NCI-H2107 treated with DMSO at 0.1 percent for 48 hours (cell line): ENCODE data around the gene ZNF181.
"Not testable (repeated sequence)": the region's sequence is repeated elsewhere in the genome, so short reads cannot be mapped to it uniquely, and the experiment has no call there.

Experiments used
- DNase-seq: peaks from one replicate; lab custom pipeline; 2025; ENCODE audit not compliant: unreplicated experiment; lab: John Stamatoyannopoulos, UW

The ZNF181 gene

DNA sequence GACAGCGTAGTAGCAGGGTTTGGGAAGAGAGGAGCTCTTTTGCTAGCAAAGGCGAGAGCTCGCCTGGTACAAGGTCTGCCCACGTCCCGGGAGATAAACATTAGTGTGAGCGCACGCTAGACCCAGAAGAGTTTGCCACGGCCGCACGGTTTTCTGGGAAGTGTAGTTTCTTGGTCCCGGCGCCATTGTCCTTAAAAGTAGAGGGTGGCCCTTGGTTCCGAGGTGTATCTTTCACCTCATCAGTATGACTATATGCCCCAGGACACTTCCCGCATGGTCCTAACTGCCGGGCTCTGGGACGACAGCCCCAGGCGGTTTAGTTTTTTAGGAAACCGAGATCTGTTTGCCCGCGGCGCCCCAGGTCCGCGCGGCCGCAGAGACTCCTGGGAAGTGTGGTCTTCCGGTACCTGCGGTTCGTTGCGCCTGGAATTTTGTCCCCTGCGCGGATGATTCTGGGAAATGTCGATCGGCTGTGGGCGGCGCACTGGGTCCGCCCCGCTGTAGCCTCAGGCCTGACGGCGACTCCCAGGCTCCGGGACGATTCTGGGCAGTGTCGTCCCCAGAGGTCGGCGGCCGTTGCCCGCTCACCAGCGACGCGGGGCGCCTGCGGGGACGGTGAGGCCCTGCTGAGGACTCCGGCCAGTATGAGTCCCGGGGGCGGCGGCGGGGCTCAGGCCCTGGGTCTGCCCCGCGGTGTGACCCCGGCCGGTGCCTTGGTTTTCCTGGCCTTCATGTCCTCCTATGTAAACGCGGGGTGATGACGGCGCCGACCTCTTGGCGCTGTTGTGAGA lies at the start of gene ZNF181:
TSS of gene ZNF181 (plus strand) at position 498 of the 791 bp plus-strand sequence. CDS start 795 bp downstream, outside the sequence.
- DNase-seq = peak; percentile 89

DNA sequence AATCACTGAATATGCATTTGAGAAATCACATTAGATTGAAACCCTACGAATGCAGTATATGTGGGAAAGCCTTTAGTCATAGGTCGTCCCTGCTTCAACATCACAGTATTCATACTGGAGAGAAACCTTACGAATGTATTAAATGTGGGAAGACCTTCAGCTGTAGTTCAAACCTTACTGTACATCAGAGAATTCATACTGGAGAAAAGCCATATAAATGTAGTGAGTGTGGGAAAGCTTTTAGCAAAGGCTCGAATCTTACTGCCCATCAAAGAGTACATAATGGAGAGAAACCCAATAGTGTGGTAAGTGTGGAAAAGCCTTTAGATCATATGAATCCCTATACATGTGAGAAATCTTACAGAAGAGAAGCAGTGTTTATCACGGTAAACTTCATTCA lies 48.8 kb upstream of the ZNF181 start:
- DNase-seq = not testable (repeated sequence)

DNA sequence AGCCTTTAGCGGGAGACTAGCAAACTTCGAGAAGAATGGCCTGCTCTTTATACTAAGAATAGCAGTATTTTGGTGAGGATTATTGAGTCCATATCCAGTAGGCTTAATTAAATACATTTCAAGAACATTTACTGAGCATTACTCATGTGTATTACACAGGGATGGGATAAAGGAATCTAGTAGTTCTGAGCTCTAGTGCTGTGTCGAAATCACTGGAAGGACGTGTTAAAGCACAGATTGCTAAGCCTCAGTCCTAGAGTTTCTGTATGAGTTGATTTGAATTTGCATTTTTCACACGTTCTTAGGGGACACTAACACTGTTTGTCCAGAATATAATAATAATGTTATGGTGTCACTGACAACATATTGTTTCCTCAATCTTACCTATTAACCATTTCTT lies 47.6 kb upstream of the ZNF181 start:
- no peak for DNase-seq

DNA sequence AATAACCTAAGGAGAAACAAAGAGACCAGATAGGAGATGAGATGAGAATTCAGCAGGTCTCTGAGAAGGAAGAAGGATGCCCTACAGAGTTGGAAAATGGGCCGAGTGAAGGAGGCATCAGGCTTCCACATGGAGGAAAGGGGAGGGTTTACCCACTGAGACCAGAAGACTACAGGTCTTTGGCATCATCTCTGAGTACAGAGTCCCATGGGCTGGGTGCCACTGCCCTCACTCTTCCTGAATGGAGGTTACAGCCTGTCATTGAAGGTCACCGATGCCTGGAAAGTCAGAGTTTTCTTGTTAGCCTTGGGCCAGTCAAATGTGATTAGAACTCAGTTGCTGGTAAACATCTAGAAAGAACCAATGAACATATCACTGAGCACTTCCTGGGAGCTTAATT lies 46.7 kb upstream of the ZNF181 start:
- no peak for DNase-seq

DNA sequence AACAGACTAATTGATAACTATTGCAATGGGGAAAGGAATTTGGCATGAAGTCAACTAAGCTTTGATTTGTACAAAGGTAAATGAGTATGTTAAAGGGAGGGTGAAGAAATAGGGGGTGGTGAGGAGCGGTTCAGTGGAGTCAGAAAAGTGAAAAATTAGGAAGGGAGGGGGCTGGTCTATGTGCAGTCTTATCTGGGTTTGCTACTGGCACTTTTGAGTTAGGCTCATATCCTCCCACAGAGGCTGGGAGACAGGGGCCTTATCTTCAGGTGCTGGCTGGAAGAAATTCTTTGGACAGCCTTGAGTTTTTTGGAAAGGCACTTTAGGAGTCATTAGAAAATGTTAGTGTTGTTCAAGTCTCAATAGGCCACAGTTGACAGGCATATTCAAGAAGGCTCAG lies 45.5 kb upstream of the ZNF181 start:
- no peak for DNase-seq

DNA sequence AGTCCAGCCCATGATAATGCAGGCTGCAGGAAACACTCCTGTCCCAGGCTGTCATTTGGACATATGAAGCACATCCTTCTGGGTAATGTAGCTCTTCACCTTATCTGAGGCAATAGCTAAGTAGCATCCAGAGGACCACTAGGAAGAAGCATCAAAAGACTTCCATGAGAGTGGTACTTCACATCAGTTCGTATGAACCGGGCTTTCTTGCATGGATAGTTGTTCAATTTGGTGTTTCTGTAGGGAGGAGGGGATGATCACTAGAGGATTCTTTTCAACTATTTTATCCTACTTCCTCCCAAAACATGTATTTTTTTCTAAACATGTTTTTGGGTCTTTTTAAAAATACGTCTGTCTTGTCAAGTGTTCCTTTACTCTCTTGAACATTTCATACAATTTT lies 43.7 kb upstream of the ZNF181 start:
- DNase-seq = no peak

DNA sequence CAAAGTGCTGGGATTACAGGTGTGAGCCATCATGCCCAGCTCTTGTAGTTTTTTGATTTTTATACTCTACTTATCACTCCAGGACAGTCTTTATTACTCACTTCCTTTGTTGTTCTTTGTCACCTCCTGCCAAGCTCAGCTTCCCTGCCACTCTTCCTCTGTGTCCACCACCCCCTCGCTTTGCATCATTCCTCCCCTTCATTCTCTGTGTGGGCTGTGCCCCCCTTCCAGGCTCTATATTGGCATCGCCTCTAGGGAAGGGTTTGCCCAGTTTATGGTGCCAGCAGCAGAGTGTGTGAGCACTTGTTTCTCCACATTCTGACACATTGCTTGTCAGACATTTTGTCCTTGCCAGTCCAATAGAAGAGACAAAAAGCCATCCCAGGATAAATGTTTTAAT lies 41.5 kb upstream of the ZNF181 start:
- DNase-seq = no peak

DNA sequence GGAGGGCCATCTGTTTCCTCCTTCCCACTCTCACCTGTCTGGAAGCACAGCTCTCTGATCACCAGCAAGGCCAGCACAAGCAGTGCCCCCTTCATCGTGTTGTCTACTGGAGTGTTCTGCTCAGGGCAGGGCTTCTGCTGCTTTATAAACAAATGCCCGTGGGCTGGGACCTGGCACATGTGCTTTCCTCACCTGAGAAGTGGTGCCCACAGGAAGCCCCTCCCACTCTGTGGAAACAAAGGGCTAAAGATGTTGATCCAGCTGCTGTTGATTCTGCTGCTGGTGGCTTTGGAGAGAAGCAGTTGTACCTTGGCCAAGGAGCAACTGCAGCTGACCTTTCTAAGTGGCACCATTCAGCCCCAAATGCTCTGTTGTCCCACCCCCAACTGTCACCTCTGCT lies 26.4 kb upstream of the ZNF181 start:
- no peak for DNase-seq

DNA sequence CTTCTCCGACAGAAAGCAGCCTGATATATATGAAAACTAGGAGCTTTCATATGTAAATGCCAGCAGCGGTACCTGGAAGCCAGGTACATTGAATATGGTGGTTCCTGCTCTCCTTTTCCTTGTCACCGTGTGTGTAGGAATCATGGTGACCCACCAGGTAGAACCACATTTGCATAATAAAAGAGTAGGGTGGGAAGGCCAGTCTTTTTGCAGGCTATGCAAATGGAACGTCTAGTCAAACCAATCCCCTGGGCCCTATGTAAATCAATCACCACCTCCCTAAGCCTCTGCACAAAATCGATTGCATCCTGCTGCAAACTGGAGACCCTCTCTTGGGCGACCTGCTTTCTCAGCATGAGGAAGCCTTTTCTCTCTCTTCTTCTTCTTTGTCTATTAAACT lies 22.2 kb upstream of the ZNF181 start:
- DNase-seq = no peak

DNA sequence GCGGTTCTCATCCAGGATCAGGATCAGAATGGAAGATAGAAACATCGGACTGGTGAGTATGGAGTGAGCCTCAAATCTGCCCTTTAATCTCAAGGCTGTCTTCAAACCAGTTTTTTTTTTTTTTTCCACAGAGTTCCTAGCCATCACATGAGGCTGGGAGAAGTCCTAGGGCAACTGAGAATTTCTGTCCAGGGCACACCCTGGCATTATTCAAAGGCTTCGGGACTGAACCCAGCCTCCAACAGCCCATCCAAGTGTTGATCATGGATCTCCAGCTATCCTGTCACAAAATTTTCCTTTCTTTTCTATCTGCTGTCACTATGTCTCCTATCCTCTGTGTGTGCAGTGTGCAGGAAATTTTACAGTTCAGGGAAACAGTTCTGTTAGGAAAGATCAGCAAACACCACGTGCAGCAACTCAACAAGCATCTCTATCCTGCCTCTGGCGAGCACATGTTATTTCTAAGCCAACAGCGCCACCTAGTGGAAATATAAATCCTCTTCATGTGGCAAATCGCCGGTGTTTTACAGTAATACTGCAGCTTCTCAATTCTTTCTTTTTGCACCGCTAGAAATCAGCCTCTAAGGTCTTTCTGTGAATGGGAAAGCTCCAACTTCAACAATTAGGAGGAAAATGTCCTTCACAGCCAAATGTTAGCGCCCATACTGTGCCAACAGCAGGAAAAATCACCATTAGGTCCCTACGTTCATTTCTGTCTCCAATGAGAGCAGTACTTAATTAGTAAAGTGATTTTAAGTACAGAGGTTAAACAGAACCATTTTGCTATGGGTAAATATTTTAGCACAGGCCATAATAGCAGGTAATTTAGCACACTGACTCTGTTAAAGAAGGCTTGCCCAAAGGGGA lies 21.4 kb upstream of the ZNF181 start:
- peak; percentile 42 for DNase-seq

DNA sequence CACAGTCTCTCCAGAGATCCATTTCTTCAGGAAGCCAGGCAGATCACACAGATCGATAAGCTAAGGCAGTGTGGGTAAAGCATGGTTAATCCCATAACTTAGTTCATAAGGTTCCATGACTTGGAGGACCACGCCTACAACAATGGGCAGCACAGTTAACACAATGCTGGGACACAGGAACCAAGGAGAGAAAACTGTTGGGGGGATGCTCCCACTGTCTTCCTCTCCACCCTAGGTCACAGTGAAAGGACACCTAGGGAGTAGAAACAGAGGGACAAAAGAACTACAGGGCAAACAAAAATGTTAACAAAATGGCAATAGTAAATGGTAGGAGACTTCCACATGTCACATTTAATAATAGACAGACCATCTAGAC lies 20.8 kb upstream of the ZNF181 start:
- no peak for DNase-seq

DNA sequence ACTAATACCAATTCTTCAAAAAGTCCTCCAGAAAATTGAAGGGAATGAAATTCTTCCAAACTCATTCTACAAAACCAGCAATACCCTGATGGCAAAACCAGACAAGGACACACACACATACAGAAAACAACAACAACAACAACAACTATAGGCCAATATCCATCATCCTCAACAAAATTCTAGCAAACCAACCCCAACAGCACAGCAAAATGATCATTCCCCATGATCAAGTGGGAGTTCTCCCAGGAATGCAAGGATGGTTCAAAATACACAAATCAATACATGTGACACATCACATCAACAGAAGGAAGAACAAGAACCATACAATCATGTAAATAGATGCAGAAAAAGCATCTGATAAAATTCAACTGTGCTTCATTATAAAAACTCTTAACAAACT lies 18.7 kb upstream of the ZNF181 start:
- no peak for DNase-seq

DNA sequence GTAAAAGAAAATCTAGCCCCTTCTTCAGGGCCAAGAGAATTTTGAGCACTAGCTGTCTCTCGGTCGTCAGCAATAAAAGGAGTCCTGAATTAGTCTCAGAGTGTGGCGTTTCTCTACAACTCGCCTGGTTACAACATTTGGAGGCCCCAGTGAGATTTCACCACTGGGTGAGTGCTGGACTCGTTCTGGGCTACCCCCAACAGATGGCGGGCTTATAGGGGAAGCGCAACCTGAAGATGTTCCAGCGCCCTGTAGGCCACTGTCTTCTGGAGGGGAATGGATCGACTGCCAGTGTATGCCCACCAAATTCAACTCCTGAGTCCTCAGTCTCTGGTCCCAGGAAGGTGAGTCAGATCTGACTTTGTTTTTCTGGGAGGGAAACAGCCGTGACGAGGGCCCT lies 11.7 kb upstream of the ZNF181 start:
- no peak for DNase-seq

DNA sequence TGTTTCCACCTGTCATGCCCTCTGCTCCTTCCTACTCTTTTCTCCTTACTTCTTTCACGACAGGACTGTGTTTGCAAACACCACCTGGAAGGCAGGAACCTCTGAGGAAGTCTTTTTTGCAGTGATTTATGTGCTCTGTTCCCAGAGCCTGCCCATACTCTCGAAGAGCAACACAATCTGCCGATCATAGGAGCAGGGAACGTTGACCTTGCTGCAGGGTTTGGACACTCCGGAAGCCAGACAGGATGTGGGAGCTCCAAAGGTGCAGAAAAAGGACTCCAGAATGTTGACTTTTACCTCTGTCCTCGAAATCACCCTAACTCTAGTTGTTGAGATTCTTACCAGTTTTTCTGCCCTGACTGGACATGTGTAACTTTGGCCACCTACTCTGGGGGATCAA lies 8.6 kb upstream of the ZNF181 start:
- no peak for DNase-seq

DNA sequence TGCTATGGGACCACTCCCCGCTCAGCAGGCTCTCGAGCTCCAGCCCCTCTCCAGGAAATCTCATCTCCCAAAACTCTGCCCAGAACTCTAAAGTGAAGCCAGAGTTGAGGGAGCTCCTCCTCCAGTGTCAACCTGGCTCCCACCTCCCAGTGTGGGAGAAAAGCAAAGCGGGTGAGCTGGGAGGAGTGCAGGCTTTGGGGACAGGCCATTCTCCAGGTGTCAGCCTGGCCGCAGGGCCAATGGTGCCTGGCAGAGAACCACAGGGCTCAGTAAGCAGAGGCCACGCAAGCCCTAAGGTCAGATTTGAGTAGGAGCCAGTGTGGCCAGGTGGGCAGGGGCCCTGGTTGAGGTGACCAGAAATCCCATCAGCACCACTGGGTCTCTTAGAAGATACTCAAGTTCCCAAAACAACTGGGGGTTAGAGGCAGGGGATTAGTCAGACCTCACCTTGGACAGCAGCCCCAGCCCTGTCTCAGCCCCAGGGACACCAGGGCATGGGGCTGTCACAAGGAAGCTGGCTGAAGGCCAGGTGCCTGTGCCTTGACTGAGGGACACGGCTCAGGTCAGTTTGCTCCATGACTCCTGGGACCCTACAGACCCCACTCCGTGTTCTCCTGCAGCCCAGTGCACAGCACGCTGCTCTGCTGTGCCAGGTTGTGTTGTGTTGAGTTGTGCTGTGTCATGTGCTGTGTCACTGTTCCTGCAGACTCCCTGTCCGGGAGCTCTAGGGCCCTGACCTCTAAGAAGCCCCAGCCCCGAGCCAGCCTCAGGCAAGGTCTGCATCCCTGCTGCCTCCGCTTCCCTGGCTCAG lies 2.8 kb upstream of the ZNF181 start:
- DNase-seq = no peak

DNA sequence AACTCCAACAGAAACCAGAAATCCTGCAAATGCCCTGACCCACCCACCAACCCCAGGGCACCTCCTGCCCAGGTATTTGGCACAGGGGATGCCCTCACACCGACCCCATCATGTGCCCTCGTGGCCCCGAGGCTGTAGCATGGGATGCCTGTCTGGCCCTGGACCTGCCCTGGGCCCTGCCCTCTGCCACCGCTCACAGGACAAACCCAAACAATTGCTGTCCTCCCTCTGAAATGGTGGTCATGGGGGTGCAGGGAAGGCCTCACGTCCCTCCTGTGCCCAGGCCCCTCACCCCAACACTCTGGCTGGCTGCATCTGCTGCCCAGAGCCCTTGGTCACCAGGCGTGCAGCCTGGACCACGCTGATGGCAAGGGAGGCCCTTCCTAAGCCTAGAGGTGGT lies 2.1 kb upstream of the ZNF181 start:
- DNase-seq = no peak

DNA sequence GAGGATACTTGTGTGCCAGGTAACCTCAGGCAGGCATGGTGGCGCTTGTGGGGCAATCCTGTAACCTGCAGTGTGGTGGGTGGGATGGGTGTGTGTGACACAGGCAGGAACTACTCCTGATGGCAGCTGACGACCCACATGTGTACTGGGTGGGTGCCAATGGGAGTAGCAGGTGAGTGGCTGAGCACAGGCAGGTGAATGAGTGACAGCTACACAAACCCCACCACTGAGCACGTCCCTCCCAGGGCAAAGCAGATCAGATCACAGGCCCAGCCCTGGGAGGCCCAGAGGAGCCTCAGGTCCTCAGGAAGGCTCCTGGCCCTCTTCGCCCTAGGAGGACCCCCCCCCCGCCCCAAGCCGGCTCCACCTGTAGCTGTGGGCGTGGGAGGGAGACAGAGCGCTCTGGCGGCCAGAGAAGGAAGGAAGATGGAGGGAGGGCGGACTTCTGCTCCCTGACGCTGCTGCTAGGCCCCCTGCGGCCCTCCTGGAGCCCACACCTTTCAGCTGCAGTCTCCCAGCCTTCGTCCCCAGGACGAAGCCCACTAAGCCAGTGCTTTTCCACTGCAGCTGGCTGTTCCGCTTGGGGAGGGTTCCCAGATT lies 1.3 kb upstream of the ZNF181 start:
- no peak for DNase-seq

DNA sequence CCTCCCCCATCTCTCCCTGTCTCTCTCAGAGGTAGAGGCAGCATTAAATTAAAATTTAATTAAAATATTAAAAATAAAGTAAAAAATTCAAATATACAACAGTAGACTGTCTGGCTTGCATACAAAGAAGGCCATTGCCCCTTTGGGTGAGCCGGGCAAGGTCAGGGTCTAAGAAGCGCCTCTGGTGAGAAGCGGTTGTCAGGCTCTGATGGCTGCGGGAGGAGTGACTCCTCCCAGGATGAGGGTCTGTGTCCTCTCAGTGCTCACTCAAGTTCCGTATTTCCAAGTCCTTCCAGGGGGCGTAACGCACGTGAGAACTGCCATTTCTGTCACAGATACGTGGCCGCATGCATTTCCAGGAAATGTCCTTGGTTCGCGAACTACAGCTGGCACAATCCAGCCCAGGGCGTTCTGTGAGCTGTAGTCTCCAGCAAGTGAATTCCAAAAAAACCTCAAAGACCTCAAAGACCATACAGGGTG lies 737 bp upstream of the ZNF181 start:
- no peak for DNase-seq

DNA sequence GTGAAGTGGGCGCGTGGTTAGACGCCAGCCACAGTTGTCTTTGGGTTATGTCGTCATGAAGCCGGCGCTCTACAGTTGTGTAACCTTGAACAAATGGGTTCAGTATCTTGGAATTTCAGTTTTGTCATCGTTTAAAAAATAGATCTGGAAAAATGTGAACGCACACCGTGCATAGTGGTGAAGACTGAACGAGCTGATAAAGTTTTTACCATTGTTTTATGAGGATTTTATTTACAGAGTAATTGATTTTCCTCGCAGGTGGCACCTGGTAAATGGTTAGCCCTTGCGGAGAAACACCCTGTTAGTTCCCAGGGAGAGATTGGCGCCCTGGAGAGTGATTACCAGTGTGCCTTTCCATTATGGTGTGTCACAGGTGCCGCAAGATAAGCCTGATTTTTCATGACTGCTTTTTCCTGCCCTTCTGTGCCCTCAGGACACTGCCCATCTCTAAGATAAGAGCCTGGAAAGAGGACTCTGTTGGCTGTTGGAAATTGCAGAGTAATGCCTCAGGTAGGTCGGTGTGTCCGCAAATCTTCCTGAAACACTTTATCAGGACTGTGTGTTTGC lies 577 bp downstream of the ZNF181 start:
- DNase-seq = peak; percentile 53

DNA sequence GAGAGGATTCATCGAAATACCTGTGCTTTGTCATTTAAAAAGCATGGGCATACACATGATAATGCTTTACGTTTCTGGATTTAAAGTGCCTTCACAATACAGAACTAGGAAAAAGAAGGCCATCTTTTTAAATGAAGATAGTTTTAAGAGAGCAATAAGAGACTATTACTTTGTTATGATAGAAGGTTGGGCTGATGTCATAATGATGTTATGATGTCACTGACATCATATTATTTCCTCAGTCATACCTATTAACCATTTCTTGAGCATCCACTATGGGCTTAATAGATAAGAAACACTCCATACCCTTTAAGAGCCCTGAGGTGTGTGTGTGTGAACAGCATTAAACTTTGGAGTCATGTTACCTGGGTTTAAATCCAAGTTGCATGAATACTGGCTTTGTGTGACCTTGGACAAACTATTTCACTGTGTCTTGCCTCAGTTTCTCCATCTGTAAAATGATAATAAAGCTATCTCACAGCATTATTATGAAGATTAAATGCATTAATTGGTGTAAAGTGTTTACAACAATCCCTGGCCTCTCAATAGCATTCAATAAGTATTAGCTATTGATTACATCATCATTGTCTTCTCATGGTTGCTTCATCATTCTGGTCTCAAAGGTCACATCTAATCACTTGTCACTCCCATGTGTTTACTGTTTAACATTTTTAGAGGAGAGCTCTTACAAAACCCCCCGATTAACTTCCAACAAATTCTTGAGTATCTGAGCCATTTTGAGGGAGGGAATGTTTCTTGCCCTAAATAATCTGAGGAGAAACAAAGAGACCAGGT lies 11.1 kb downstream of the ZNF181 start:
- DNase-seq = no peak
